Activated T-helper 1 cell treated with anti-CD3 and anti-CD28 coated beads, Interleukin-12 subunit alpha, Interleukin-12 subunit beta, Interleukin-2, Interleukin-4 antibody, amounts not matched to agents 30 ng/mL and 10 ng/mL and 1 ng/mL, durations not matched to agents 14 hours and 24 hours and 36 hours (primary cell): ENCODE data around the gene ANKRD55. TPM values are rescaled to one million over a fixed set of nuclear protein-coding genes. Genes with fewer than 3 reads are reported as not detected.

Experiments used
- DNase-seq: peaks from one replicate; pipeline ENCODE4 v3.0.0; 2021; ENCODE audit warnings: low spot score
- H3K27ac Mint-ChIP-seq: one replicate; pipeline ENCODE4 v1.8.0; 2021; ENCODE audit warnings: mild to moderate bottlenecking, mixed read lengths
- H3K27me3 Mint-ChIP-seq: one replicate; pipeline ENCODE4 v1.8.0; 2022; ENCODE audit warnings: mild to moderate bottlenecking, moderate library complexity, mixed read lengths; ENCODE audit not compliant: insufficient read depth
- H3K36me3 Mint-ChIP-seq: one replicate; pipeline ENCODE4 v1.8.0; 2021; ENCODE audit warnings: low read depth, mixed read lengths
- H3K4me1 Mint-ChIP-seq: one replicate; pipeline ENCODE4 v1.8.0; 2021; ENCODE audit warnings: low read depth, mixed read lengths
- H3K4me3 Mint-ChIP-seq: one replicate; pipeline ENCODE4 v1.8.0; 2021; ENCODE audit warnings: mild to moderate bottlenecking, moderate library complexity, mixed read lengths
- H3K9me3 Mint-ChIP-seq: one replicate; pipeline ENCODE4 v1.8.0; 2021; ENCODE audit warnings: mixed read lengths
- intact Hi-C: fragments of 100-400 bp; cut with micrococcal nuclease; formaldehyde crosslinking; loops from one replicate; pipeline ENCODE4 v1.15.1; 2024
- total RNA-seq: library from RNA; stranded (reverse); gene quantifications from 2 replicates; pipeline ENCODE4 v1.2.3, GENCODE V29; 2022

ANKRD55 gene
- total RNA-seq, 1 donor from 2014 or later: 1.0 TPM

- intact Hi-C loops: no loop called here
- no peaks in the 10 kb centered on the region for H3K4me1 Mint-ChIP-seq
- peaks cover 4% of the 10 kb centered on the region for H3K9me3 Mint-ChIP-seq
- no peak overlapping the region for H3K27ac Mint-ChIP-seq
- H3K27me3 Mint-ChIP-seq: no peaks in the 10 kb centered on the region
- no peak overlapping the region for H3K4me3 Mint-ChIP-seq
- DNase-seq: no peak
- H3K36me3 Mint-ChIP-seq: no peaks in the 10 kb centered on the region
Measured at GRCh38 chr5:56195016-56195415, 38.1 kb downstream of the ANKRD55 start.

GRCh38 chr5:56192246-56192645 lies 40.9 kb downstream of the ANKRD55 start:
- Mint-ChIP-seq H3K4me3 (no peak overlapping the region), H3K27me3 (no peaks in the 10 kb centered on the region)

GRCh38 chr5:56191656-56192055 lies 41.5 kb downstream of the ANKRD55 start:
- intact Hi-C loops: no loop called here
- peaks cover 7% of the 10 kb centered on the region for H3K9me3 Mint-ChIP-seq

More at GRCh38 chr5:56192246-56192645, 40.9 kb downstream of the ANKRD55 start:
- peaks cover 7% of the 10 kb centered on the region for H3K9me3 Mint-ChIP-seq
- no peak for DNase-seq
- H3K4me1 Mint-ChIP-seq: no peaks in the 10 kb centered on the region
- intact Hi-C loops: no loop called here
- H3K36me3 Mint-ChIP-seq: peaks cover 1% of the 10 kb centered on the region
- H3K27ac Mint-ChIP-seq: no peak overlapping the region

GRCh38 chr5:56190497-56190896 lies 42.6 kb downstream of the ANKRD55 start:
- intact Hi-C loops: no loop called here
- Mint-ChIP-seq H3K27ac (no peak overlapping the region), H3K4me1 (no peaks in the 10 kb centered on the region), H3K4me3 (no peak overlapping the region), H3K36me3 (peaks cover 1% of the 10 kb centered on the region), H3K27me3 (no peaks in the 10 kb centered on the region), H3K9me3 (peaks cover 7% of the 10 kb centered on the region)
- no peak for DNase-seq

More at GRCh38 chr5:56191656-56192055, 41.5 kb downstream of the ANKRD55 start:
- Mint-ChIP-seq H3K27me3 (no peaks in the 10 kb centered on the region), H3K27ac (no peak overlapping the region), H3K36me3 (peaks cover 1% of the 10 kb centered on the region), H3K4me1 (no peaks in the 10 kb centered on the region), H3K4me3 (no peak overlapping the region)
- DNase-seq: no peak

GRCh38 chr5:56185768-56186311 lies 47.3 kb downstream of the ANKRD55 start:
- Mint-ChIP-seq H3K9me3 (peaks cover 7% of the 10 kb centered on the region), H3K36me3 (peaks cover 1% of the 10 kb centered on the region), H3K27me3 (no peaks in the 10 kb centered on the region), H3K27ac (no peak overlapping the region), H3K4me1 (no peaks in the 10 kb centered on the region), H3K4me3 (no peak overlapping the region)
- intact Hi-C loops: no loop called here
- no peak for DNase-seq

- Mint-ChIP-seq H3K36me3 (no peaks in the 10 kb centered on the region), H3K4me1 (no peaks in the 10 kb centered on the region), H3K4me3 (no peak overlapping the region), H3K27ac (no peak overlapping the region), H3K27me3 (peaks cover 2% of the 10 kb centered on the region), H3K9me3 (no peaks in the 10 kb centered on the region)
- no peak for DNase-seq
- intact Hi-C loops: no loop called here
Measured at GRCh38 chr5:56183506-56183905, 49.6 kb downstream of the ANKRD55 start.

GRCh38 chr5:56179442-56179841 lies 53.7 kb downstream of the ANKRD55 start:
- peaks cover 2% of the 10 kb centered on the region for H3K27me3 Mint-ChIP-seq
- H3K9me3 Mint-ChIP-seq: no peaks in the 10 kb centered on the region
- no peak for DNase-seq
- intact Hi-C loops: no loop called here
- no peak overlapping the region for H3K4me3 Mint-ChIP-seq
- peaks cover 9% of the 10 kb centered on the region for H3K4me1 Mint-ChIP-seq
- no peak overlapping the region for H3K27ac Mint-ChIP-seq
- no peaks in the 10 kb centered on the region for H3K36me3 Mint-ChIP-seq

GRCh38 chr5:56178823-56179222 lies 54.3 kb downstream of the ANKRD55 start:
- no peak for DNase-seq
- Mint-ChIP-seq H3K27me3 (peaks cover 2% of the 10 kb centered on the region), H3K9me3 (no peaks in the 10 kb centered on the region), H3K4me1 (peaks cover 9% of the 10 kb centered on the region), H3K27ac (no peak overlapping the region), H3K4me3 (no peak overlapping the region), H3K36me3 (no peaks in the 10 kb centered on the region)
- intact Hi-C loops: no loop called here

GRCh38 chr5:56176871-56177533 lies 56.1 kb downstream of the ANKRD55 start:
- Mint-ChIP-seq H3K27me3 (peaks cover 2% of the 10 kb centered on the region), H3K36me3 (no peaks in the 10 kb centered on the region)

GRCh38 chr5:56176155-56176798 lies 56.9 kb downstream of the ANKRD55 start:
- DNase-seq: no peak
- Mint-ChIP-seq H3K9me3 (no peaks in the 10 kb centered on the region), H3K36me3 (no peaks in the 10 kb centered on the region), H3K4me3 (no peak overlapping the region), H3K27me3 (peaks cover 2% of the 10 kb centered on the region), H3K4me1 (peaks cover 23% of the 10 kb centered on the region), H3K27ac (no peak overlapping the region)
- intact Hi-C loops: no loop called here

More at GRCh38 chr5:56176871-56177533, 56.1 kb downstream of the ANKRD55 start:
- no peak overlapping the region for H3K27ac Mint-ChIP-seq
- H3K4me1 Mint-ChIP-seq: peaks cover 21% of the 10 kb centered on the region
- H3K4me3 Mint-ChIP-seq: no peak overlapping the region
- intact Hi-C loops: no loop called here
- no peaks in the 10 kb centered on the region for H3K9me3 Mint-ChIP-seq
- no peak for DNase-seq

- peaks cover 3% of the 10 kb centered on the region for H3K36me3 Mint-ChIP-seq
- H3K27ac Mint-ChIP-seq: no peak overlapping the region
- no peak overlapping the region for H3K4me3 Mint-ChIP-seq
- H3K27me3 Mint-ChIP-seq: peaks cover 2% of the 10 kb centered on the region
- intact Hi-C loops: no loop called here
- H3K9me3 Mint-ChIP-seq: no peaks in the 10 kb centered on the region
- no peak for DNase-seq
- H3K4me1 Mint-ChIP-seq: peaks cover 29% of the 10 kb centered on the region
Measured at GRCh38 chr5:56175488-56175887, 57.6 kb downstream of the ANKRD55 start.

- intact Hi-C loops: no loop called here
- no peak for DNase-seq
Measured at GRCh38 chr5:56175021-56175420, 58.1 kb downstream of the ANKRD55 start.

GRCh38 chr5:56172241-56172640 lies 60.9 kb downstream of the ANKRD55 start:
- Mint-ChIP-seq H3K9me3 (peaks cover 3% of the 10 kb centered on the region), H3K4me1 (peaks cover 50% of the 10 kb centered on the region), H3K27ac (no peak overlapping the region), H3K4me3 (no peak overlapping the region), H3K27me3 (peaks cover 3% of the 10 kb centered on the region), H3K36me3 (peaks cover 3% of the 10 kb centered on the region)
- no peak for DNase-seq
- intact Hi-C loops: no loop called here

More at GRCh38 chr5:56175021-56175420, 58.1 kb downstream of the ANKRD55 start:
- Mint-ChIP-seq H3K27ac (no peak overlapping the region), H3K4me1 (peaks cover 32% of the 10 kb centered on the region), H3K27me3 (peaks cover 4% of the 10 kb centered on the region), H3K4me3 (no peak overlapping the region), H3K9me3 (peaks cover 3% of the 10 kb centered on the region), H3K36me3 (peaks cover 3% of the 10 kb centered on the region)
